Measurements from ENCODE around the gene FKBP1C.
"Not testable (repeated sequence)": the region's sequence is repeated elsewhere in the genome, so short reads cannot be mapped to it uniquely, and the experiment has no call there.

DNA sequence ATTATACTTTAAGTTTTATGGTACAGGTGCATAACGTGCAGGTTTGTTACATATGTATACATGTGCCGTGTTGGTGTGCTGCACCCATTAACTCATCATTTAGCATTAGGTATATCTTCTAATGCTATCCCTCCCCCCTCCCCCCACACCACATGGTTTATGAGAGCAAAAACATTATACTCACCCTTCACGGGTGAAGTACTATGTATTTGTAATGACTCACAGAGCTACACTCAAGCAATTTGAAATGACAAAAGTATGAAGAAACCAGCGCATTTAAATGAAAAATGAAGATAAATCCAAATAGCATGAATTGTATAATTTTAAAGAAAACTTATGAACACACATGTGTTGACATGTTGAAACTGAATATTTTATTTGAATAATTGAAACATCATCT is 14.7 kb downstream of the FKBP1C start:
- TF ChIP-seq FOXA1 (IDR thresholded peaks at IDR 0.05); SP1 (IDR thresholded peaks at IDR 0.05); LEF1 (IDR thresholded peaks at IDR 0.05; ENCODE audit: borderline replicate concordance): not testable (repeated sequence)
